GM19025 (cell line): ENCODE results near the gene MBNL2.

Experiments used
- ATAC-seq: cut with Tn5 transposase; IDR thresholded peaks from one replicate; pipeline ENCODE4 v1.9.1; 2021; ENCODE audit warnings: mild to moderate bottlenecking, low read depth, moderate library complexity; ENCODE audit not compliant: unreplicated experiment

MBNL2 gene

GRCh38 chr13:97267418-97268059 lies 45.4 kb downstream of the MBNL2 start:
- no peak for ATAC-seq

DNA sequence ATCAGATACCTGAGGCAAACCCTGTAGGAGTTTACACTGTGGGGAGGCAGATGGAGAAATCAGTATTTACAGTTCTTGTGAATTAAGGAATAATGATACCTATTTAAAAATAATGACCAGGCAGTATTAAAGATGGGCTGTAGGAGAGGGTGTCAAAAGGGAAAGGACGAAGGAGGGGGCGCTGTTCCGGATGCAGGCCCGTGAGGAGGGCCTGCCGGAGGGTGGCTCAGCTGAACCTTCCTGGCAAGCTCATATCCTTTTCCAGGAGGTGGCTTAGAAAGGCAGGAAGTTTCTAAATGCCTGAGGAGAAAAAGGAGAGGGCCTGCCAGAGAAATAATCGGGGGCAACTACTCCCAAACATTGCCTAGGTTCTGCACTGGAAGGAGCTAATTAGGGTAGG lies 46.6 kb downstream of the MBNL2 start:
- no peak for ATAC-seq

GRCh38 chr13:97269603-97270002 lies 47.5 kb downstream of the MBNL2 start:
- no peak for ATAC-seq

DNA sequence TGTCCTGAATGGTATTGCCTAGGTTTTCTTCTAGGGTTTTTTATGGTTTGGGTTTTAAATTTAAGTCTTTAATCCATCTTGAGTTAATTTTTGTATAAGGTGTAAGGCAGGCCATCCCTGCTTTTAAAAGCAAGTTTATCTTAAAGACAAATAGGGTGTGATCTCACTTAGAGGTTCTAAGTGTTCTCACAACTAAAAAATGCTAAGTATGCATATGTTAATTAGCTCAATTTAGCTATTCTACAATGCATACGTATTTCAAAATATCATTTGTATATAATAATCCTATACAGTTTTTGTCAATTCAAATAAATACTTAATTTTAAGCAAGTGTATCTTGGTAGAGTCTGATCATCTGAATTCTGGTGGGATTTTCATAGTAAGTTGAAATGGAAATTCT lies 50.4 kb downstream of the MBNL2 start:
- no peak for ATAC-seq

DNA sequence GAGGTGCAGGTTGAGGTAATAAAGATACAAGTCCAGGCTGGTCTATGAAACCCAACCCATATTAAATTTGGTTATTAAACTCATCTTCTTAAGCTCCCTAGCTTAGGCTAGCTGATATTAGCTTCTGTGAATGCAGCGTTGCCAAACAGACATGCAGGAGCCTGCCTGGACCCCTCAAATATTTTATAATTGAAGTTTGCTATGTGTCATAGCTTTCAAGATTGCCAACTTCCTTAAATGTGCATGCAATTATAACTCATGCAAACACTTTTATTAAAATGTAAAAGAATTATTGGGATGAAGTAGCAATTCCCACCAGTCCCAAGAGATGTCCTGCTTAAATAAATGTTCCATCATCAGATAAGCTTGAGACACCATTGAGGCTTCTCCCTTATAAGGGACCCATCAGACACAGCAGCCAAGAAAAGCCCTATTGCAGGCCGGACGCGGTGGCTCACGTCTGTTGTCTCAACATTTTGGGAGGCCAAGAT lies 51.3 kb downstream of the MBNL2 start:
- ATAC-seq, result no peak

DNA sequence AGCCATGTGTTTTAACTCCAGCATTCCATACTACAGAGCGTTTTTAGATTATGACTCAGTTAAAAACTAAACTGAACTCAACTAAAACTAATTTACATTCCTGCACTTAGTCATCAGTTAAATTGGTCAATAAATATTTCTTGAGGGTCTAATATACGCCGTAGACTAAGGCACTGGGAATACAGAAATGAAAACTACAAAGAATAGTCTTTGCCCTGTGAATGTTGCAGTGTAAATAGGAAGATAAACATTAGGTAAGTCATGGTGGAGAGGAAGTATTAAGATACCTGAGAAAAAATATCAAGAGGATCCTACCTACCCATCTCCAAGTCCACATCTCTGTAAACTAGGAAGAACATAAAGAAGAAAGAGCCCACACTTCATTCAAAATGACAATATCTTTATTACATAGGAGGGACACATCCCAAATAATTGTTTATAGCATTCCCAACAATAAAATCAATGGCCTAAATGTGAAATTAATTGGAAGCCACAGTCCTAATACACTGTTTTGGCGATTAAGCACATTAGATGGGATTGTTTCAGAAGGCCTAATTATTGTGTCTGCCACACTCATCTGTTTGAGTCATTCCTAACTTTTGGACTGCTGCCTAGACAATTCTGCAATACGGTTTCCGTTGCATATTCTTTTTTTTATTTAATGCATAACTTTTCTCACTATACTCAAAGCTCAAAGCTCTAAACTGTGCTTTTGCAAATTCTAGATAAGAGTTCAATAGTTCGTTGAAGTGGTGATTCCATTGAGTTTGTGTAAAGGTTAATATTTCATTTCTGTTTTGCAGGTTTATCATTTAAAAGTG lies 52.9 kb downstream of the MBNL2 start:
- no peak for ATAC-seq

DNA sequence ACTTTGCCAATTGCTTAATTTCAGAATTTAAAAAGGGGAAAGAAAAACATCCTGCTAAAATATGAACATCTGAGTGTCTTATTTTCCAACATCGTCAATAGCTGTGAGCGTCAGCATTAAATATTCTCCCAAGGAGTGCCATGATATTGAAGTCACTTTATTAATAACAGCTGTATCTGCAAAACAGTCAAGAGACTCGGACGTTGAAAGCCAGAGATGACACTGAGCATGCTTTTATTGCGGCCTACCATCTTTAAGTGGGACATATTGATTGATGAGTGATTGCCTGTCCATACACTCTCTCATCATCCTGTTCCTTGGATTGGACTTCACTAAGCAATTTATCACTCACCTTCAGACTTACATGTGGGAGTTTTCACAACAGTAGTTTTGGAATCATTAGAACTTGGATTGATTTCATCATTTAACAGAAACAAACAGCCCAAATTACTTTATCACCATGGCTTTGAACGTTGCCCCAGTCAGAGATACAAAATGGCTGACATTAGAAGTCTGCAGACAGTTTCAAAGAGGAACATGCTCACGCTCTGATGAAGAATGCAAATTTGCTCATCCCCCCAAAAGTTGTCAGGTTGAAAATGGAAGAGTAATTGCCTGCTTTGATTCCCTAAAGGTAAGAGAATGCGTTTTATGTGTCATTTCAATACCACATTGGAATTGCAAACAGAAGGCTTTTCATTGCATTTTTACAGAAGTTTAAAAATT lies 53.8 kb downstream of the MBNL2 start:
- no peak for ATAC-seq

- ATAC-seq, result no peak
Measured at GRCh38 chr13:97276862-97277269, 54.7 kb downstream of the MBNL2 start.

- no peak for ATAC-seq
Measured at GRCh38 chr13:97278435-97279411, 56.6 kb downstream of the MBNL2 start.

GRCh38 chr13:97279913-97280312 lies 57.8 kb downstream of the MBNL2 start:
- ATAC-seq, result no peak

DNA sequence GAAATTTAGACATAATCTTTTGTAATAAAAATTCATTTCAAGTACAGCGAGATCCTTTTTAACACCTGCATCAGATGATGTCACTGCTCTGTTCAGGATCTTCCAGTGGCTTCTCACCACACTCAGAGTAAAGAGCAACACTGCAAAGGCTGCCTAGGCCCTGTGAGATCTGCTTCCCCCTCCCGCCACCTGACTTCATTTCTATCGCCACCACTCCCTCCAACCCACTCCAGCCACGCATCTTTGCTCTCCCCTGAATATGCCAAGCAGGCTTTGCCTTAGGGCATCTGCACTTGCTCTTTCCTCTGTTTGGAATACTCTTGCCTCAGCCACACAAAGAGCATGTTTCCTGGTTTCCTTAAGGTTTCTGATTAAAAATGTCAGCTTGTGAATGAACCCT lies 58.3 kb downstream of the MBNL2 start:
- ATAC-seq, result no peak

GRCh38 chr13:97281028-97281427 lies 58.9 kb downstream of the MBNL2 start:
- no peak for ATAC-seq

DNA sequence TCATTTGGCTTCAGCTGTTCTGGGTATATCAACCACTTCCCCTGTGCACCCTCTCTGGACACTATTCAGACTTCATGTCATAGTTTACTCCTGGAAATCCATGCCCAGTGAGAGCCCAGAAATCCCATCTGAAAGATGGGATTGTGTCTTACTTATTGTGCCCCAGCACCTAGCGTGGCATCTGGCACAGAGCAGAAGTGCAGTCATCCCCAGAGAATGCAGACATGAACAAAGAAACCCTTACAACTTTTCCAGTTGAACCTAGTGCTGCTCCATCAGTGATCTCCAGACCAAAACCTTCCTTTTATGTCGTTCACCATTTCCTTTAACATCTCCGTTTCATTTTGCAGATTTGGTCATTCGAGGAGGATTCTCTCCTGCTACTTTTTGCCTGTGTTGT lies 60.6 kb downstream of the MBNL2 start:
- ATAC-seq, result no peak

DNA sequence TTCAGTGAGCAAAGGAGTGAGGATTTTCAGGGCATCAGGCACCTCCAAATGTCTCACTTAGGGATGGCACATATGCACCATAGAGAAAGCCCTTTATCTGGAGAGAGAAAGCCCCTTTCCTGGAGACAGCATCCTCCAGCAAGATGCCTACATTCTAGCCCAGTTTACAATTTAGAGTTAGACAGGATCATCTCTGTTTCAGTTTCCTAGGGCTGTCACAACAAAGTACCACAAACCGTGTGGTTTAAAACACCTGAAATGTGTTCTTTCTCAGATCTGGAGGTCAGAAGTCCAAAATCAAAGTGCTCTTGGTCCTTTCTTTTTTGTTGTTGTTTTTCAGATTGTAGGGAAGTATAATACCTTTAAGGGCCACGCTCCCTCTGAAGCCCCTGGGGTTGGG lies 61.8 kb downstream of the MBNL2 start:
- ATAC-seq, result no peak

DNA sequence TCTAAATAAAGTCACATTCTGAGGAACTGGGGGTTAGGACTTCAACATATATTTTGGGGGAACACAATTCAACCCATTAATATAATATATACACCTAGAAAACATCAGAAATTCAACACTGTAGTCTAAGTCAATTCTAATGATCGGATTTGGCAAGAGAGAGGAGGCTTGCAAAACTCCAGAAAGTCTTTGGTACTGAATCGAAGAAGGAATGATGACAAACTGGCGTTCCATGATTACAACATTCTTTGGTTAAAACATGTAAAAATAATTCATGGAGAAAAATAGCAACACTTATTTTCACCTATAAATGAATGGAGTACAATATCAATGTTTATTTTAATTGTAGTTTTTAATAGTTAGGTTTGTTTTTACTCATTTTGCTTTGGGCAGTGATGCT lies 62.4 kb downstream of the MBNL2 start:
- ATAC-seq, result no peak

DNA sequence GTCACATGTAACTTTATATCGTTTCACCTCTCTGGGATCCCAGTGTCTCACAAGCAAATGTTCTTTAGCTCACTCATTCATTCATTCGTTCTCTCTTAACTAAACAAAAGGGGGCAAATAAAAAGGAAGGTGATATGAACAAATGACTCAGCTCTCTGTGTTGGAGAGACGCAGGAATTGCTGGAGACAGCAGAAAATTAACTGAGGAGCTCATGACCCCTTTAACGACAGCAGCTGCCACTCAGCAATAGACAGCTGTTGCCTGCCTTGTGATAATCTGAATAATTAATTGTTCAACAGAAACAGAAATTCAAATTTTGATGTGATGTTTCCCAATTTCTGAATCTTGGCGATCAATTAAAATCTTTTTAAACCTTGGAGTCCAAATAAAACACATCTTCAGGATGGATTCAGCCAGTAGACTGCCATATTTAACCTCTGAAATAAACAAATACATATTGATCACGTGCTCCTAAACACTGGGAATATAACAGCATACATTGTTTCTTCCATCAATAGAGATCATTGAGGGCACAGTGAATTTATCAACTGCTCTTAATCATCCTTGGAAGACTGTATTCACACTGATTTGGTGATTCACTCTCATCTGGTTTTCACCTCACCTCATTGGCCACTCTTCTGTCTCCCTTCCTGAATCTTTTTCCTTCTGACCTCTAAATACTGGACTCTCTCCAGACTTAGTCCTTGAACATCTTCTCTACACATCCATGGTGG lies 63.3 kb downstream of the MBNL2 start:
- no peak for ATAC-seq

GRCh38 chr13:97286317-97287046 lies 64.3 kb downstream of the MBNL2 start:
- ATAC-seq, result no peak

GRCh38 chr13:97287047-97287383 lies 64.9 kb downstream of the MBNL2 start:
- no peak for ATAC-seq

- no peak for ATAC-seq
Measured at GRCh38 chr13:97288486-97288900, 66.4 kb downstream of the MBNL2 start.
